ENCODE measurements around the gene IRAK3.

GRCh38 chr12:66165141-66165540, 23.9 kb upstream of the IRAK3 start:
- TF ChIP-seq, protein P1, sequence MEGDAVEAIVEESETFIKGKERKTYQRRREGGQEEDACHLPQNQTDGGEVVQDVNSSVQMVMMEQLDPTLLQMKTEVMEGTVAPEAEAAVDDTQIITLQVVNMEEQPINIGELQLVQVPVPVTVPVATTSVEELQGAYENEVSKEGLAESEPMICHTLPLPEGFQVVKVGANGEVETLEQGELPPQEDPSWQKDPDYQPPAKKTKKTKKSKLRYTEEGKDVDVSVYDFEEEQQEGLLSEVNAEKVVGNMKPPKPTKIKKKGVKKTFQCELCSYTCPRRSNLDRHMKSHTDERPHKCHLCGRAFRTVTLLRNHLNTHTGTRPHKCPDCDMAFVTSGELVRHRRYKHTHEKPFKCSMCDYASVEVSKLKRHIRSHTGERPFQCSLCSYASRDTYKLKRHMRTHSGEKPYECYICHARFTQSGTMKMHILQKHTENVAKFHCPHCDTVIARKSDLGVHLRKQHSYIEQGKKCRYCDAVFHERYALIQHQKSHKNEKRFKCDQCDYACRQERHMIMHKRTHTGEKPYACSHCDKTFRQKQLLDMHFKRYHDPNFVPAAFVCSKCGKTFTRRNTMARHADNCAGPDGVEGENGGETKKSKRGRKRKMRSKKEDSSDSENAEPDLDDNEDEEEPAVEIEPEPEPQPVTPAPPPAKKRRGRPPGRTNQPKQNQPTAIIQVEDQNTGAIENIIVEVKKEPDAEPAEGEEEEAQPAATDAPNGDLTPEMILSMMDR (IDR thresholded peaks at IDR 0.05), result no peak
- TF ChIP-seq POLR2A (IDR thresholded peaks at IDR 0.05) (no peak), POLR2AphosphoS5 (IDR thresholded peaks at IDR 0.05) (no peak)
